Omental fat pad (tissue), 4 donors: ENCODE data around the gene SLC43A2. TPM values are rescaled to one million over a fixed set of nuclear protein-coding genes. Genes with fewer than 3 reads are reported as not detected.

Experiments
- ATAC-seq: fragments of 150-250 bp; one replicate; pipeline ENCODE4 v1.9.1; 2016; ENCODE audit warnings: mild to moderate bottlenecking, moderate library complexity; ENCODE audit not compliant: low FRiP score
- DNase-seq: peaks from one replicate; pipeline ENCODE4 v3.0.0-alpha.2; 2019; ENCODE audit warnings: low spot score
- total RNA-seq, 4 donors: library from RNA; depleted of rRNA; stranded (reverse); fragments of >200 nt; gene quantifications; one replicate each; pipeline ENCODE4 v1.1.0, GENCODE V29; 2016
- TF ChIP-seq, protein P1 (sequence below), 3 donors: fragments of 450-650 bp; IDR thresholded peaks; one replicate each; pipeline ENCODE4 v1.5.1; 2016 to 2017; ENCODE audit warnings: antibody characterized with exemption in 3 of 3, mild to moderate bottlenecking in 3 of 3, moderate library complexity in 2 of 3

The SLC43A2 gene
- total RNA-seq, 4 donors from 2014 or later, result 21.0 to 39.9 (median 23.1) TPM

DNA sequence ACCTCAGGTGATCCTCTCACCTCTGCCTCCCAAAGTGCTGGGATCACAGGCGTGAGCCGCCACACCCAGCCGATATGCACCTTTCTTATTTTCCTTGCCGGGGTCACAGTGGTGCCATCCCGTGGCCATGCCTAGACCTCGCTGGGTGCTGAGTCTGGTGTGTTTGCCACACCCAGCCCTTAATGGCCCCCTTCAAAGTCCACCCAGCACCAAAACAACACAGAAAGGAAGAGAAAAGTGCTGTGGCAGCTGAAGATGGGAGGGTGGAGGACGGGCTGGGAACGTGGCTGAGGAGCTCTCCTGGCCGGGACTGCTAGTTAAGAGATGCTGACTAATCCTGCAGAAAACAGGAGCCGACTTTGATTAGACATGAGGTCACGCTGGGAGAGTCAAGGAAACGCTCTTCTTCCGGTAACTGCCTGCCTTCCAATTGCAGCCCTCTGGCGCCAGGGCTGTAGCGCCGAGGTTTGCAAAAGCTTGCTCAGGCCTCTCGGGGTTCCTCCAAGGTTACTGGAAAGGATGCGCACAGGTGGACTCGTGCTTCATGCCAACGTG lies 10.9 kb downstream of the SLC43A2 start:
- DNase-seq, result no peak
- peak; percentile 92 for ATAC-seq
- TF ChIP-seq, protein P1, sequence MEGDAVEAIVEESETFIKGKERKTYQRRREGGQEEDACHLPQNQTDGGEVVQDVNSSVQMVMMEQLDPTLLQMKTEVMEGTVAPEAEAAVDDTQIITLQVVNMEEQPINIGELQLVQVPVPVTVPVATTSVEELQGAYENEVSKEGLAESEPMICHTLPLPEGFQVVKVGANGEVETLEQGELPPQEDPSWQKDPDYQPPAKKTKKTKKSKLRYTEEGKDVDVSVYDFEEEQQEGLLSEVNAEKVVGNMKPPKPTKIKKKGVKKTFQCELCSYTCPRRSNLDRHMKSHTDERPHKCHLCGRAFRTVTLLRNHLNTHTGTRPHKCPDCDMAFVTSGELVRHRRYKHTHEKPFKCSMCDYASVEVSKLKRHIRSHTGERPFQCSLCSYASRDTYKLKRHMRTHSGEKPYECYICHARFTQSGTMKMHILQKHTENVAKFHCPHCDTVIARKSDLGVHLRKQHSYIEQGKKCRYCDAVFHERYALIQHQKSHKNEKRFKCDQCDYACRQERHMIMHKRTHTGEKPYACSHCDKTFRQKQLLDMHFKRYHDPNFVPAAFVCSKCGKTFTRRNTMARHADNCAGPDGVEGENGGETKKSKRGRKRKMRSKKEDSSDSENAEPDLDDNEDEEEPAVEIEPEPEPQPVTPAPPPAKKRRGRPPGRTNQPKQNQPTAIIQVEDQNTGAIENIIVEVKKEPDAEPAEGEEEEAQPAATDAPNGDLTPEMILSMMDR (IDR thresholded peaks at IDR 0.05), result no peak

DNA sequence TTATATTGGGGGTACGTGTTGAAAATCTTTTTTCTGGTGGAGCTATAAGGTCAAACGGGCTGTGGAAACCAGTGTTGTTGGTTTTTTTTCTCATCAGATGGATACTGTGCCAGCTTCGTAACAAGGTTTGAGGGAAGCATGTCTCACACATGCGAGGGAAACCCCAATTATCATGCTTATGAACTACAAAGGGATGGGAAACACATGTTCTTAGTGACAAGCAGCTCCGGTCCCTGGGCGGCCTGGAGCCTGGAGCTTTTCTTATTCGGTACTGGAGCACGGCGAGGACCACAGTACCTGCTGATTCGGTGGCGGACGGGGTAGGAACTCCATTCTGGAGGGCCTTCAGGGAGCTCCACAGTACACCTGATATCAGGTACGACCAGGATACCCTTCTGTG lies 12.5 kb downstream of the SLC43A2 start:
- TF ChIP-seq, protein P1 (IDR thresholded peaks at IDR 0.05), result no peak
- DNase-seq (no peak), ATAC-seq (no peak)

DNA sequence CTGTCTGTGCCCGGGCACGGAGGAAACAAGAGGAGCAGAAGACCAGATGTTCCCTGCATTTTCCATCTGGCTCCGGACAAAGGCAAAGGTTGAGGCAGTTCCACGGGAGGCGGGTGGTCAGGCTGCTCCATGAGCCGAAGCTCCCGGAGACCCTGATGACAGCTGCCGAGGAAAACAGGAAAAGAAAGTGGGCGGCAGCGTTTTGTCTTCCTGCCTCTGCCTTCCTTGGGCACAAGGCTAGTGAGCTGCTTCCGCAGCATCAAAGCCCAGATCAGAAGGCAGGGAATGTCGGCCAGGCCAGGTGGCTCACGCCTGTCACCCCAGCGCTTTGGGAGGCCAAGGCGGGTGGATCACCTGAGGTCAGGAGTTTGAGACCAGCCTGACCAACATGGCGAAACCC lies 16.2 kb downstream of the SLC43A2 start:
- ATAC-seq, result no peak
- DNase-seq, result no peak

GRCh38 chr17:1611715-1612114 lies 16.9 kb downstream of the SLC43A2 start:
- DNase-seq, result no peak
- TF ChIP-seq, protein P1 (IDR thresholded peaks at IDR 0.05), result no peak
- ATAC-seq, result no peak

More for the DNA sequence above, 16.2 kb downstream of the SLC43A2 start:
- TF ChIP-seq, protein P1 (IDR thresholded peaks at IDR 0.05), result no peak

- ATAC-seq (no peak), DNase-seq (no peak)
- TF ChIP-seq, protein P1 (IDR thresholded peaks at IDR 0.05), result no peak
These were observed 20.0 kb downstream of the SLC43A2 start for GRCh38 chr17:1608676-1609075.

DNA sequence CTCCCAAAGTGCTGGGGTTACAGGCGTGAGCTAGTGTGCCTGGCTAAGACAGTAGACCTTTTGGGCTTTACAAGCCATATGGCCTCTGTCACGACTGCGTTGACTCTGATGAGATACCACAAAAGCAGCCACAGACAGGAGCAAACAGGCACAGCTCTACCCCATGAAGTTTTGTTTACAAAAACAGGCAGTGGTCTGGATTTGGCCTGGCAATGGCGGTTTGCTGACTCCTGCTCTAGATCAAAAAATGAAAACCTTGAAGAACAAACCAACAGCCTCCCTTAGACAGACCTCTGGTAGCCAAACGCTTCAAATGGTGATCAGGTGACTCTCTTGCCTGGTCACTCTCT lies 20.7 kb downstream of the SLC43A2 start:
- TF ChIP-seq, protein P1 (IDR thresholded peaks at IDR 0.05), result no peak
- ATAC-seq (no peak), DNase-seq (no peak)

GRCh38 chr17:1606352-1606985 lies 22.2 kb downstream of the SLC43A2 start:
- DNase-seq (no peak), ATAC-seq (no peak)
- TF ChIP-seq, protein P1 (IDR thresholded peaks at IDR 0.05), result no peak
